ENCODE results near the gene EML1. TPM values are rescaled to one million over a fixed set of nuclear protein-coding genes. Genes with fewer than 3 reads are reported as not detected.
"Not testable (repeated sequence)": the region's sequence is repeated elsewhere in the genome, so short reads cannot be mapped to it uniquely, and the experiment has no call there.

EML1 gene
- total and polyA plus RNA-seq, 7 experiments from 2014 or later, result not detected

DNA sequence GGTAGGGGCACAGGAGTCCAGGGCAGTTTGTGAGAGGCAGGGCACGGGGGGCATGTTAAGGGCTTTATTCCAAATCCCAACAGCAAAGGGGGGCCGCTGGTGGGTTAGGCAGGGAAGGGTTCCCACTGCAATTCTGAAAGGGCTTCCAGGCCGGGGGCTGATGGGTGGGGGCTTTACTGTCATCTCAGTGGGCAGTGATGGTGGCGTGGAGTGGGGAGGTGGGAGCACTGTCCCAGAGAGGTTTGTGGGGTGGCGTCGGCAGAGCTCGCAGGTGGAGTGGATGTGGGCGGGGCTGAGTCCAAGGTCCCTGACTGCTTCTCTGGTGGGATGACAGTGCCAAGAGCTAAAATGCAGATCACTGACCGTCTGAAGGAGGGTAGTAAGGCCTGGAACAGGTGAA lies 150.4 kb downstream of the EML1 start:
- CTCF ChIA-PET, result no interaction called here
- peak overlapping the region in 1 of 10 donors; percentile 64 for H3K4me3 Mint-ChIP-seq
- no peak overlapping the region for H3K4me3 ChIP-seq (ENCODE audit: low read length)

DNA sequence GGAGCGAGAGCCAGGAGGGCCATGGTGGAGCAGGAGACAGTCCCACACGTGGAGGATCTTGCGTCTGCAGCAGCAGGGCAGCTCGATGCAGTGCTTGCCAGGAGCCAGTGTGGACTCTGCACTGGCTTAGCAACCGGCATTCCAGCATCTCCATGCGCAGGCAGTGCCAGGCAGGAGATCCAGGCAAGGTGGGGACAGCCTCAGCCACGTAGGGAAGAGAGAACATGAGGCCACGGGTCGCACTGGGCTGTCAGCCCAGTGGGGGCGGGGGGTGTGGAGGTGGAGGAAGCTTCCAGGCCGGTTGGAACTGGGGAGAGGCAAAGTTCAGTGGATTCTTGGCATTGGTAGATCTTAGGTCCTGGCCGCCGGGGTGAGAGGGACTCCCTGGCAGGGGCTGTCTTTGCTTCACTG lies 151.0 kb downstream of the EML1 start:
- H3K4me1 ChIP-seq (ENCODE audit: control insufficient read depth in 2 of 2, insufficient read depth in 2 of 2, low read length in 2 of 2), result peaks cover 4 to 6% of the 10 kb centered on the region in 2 donors
- no peak overlapping the region for H3K27ac ChIP-seq (ENCODE audit: low read depth, low read length)
- no peaks in the 10 kb centered on the region for H3K36me3 ChIP-seq (ENCODE audit: control insufficient read depth in 2 of 3, insufficient read depth in 3 of 3, low read length in 3 of 3)
- H3K27me3 Mint-ChIP-seq, result peaks cover 5 to 29% (median 15%) of the 10 kb centered on the region in 5 donors
- H3K9me3 Mint-ChIP-seq, result no peaks in the 10 kb centered on the region
- no peak overlapping the region for H3K4me3 ChIP-seq (ENCODE audit: low read length)
- peaks cover 3 to 18% (median 5%) of the 10 kb centered on the region in 7 donors for H3K4me1 Mint-ChIP-seq
- H3K9me3 ChIP-seq (ENCODE audit: control insufficient read depth in 2 of 3, low read length in 3 of 3), result no peaks in the 10 kb centered on the region
- H3K27me3 ChIP-seq (ENCODE audit: control insufficient read depth in 2 of 2, insufficient read depth in 2 of 2, low read length in 2 of 2), result peaks cover 0 to 8% of the 10 kb centered on the region in 2 donors
- intact Hi-C loops (cut with micrococcal nuclease), result no loop called here
- POLR2A ChIA-PET, result no interaction called here
- CTCF ChIA-PET, result no interaction called here
- H3K36me3 Mint-ChIP-seq, result no peaks in the 10 kb centered on the region
- no peak overlapping the region for H3K27ac Mint-ChIP-seq
- no peak overlapping the region for H3K4me3 Mint-ChIP-seq
- no peak for DNase-seq
- ATAC-seq, result no peak

More for the DNA sequence above, 150.4 kb downstream of the EML1 start:
- peaks cover under 1 to 26% (median 15%) of the 10 kb centered on the region in 5 donors for H3K27me3 Mint-ChIP-seq
- peaks cover 3 to 18% (median 5%) of the 10 kb centered on the region in 7 donors for H3K4me1 Mint-ChIP-seq
- no peak overlapping the region for H3K27ac Mint-ChIP-seq
- POLR2A ChIA-PET, result no interaction called here
- DNase-seq (no peak), ATAC-seq (no peak)
- H3K27me3 ChIP-seq (ENCODE audit: control insufficient read depth in 2 of 2, insufficient read depth in 2 of 2, low read length in 2 of 2), result peaks cover 0 to 8% of the 10 kb centered on the region in 2 donors
- no peaks in the 10 kb centered on the region for H3K9me3 Mint-ChIP-seq
- H3K4me1 ChIP-seq (ENCODE audit: control insufficient read depth in 2 of 2, insufficient read depth in 2 of 2, low read length in 2 of 2), result peaks cover 4 to 6% of the 10 kb centered on the region in 2 donors
- H3K36me3 ChIP-seq (ENCODE audit: control insufficient read depth in 2 of 3, insufficient read depth in 3 of 3, low read length in 3 of 3), result no peaks in the 10 kb centered on the region
- no peaks in the 10 kb centered on the region for H3K9me3 ChIP-seq (ENCODE audit: control insufficient read depth in 2 of 3, low read length in 3 of 3)
- H3K27ac ChIP-seq (ENCODE audit: low read depth, low read length), result no peak overlapping the region
- intact Hi-C loops (cut with micrococcal nuclease), result no loop called here
- no peaks in the 10 kb centered on the region for H3K36me3 Mint-ChIP-seq

DNA sequence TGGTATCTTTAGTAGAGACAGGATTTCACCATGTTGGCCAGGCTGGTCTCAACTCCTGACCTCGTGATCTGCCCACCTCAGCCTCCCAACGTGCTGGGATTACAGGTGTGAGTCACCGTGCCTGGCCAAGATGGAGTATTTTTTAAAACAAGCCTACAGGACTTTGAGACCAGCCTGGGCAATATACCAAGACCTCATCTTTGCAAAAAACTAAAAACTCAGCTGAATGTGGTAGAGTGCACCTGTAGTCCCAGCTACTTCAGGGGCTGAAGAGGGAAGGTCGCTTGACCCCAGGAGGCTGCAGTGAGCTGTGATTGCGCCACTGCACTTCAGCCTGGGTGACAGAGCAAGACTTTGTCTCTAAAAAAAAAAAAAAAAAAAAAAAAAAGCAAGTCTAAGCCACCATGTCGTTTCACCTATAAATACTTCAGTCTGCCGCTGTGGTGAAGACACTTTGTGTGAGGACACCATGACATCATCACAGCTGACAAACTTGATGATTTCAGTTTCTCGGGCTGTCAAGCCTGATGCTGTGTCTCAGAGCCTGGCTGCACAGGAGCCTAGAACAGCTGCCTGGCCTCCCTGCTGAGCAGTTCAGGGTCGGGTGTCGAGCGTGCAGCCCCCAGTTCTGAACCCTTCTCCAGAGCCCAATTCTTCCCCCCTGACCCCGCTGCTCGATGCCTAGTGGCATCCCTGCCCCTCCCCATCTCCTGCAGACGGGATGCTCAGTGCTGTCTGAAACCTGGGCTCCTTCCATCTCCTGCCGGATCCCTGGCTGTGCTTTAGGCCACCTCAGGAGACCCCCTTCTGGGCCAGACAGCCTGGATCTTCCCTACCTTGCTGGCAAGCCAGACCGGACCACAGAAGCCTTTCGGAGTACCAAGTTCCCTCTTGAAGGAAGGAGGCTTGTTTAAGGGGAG lies 152.8 kb downstream of the EML1 start:
- peaks cover 0 to 8% of the 10 kb centered on the region in 2 donors for H3K27me3 ChIP-seq (ENCODE audit: control insufficient read depth in 2 of 2, insufficient read depth in 2 of 2, low read length in 2 of 2)
- no peak overlapping the region for H3K27ac Mint-ChIP-seq
- H3K4me3 ChIP-seq (ENCODE audit: low read length), result peak overlapping the region; percentile 21
- ChIA-PET POLR2A (interaction anchor here (1.1 kb wide), 1 partner anchor 17 kb away, joined by 3 read pairs; no protein-coding TSS in a partner anchor), CTCF (interaction anchor here (0.6 to 1.6 kb wide), 5 partner anchors 37 to 599 kb away, joined by 3 to 6 read pairs (median 4); no protein-coding TSS in a partner anchor)
- intact Hi-C loops (cut with micrococcal nuclease), result no loop called here
- peak overlapping the region in 8 of 10 donors; percentile 57 to 81 (median 74) for H3K4me3 Mint-ChIP-seq
- ATAC-seq (peak; percentile 15), DNase-seq (peak in 1 of 9 donors; percentile 7)
- H3K4me1 ChIP-seq (ENCODE audit: control insufficient read depth in 2 of 2, insufficient read depth in 2 of 2, low read length in 2 of 2), result peaks cover 4 to 6% of the 10 kb centered on the region in 2 donors
- H3K27ac ChIP-seq (ENCODE audit: low read depth, low read length), result no peak overlapping the region
- no peaks in the 10 kb centered on the region for H3K36me3 ChIP-seq (ENCODE audit: control insufficient read depth in 2 of 3, insufficient read depth in 3 of 3, low read length in 3 of 3)
- H3K27me3 Mint-ChIP-seq, result peaks cover 5 to 29% (median 15%) of the 10 kb centered on the region in 5 donors
- H3K4me1 Mint-ChIP-seq, result peaks cover 3 to 18% (median 5%) of the 10 kb centered on the region in 7 donors
- H3K9me3 Mint-ChIP-seq, result no peaks in the 10 kb centered on the region
- no peaks in the 10 kb centered on the region for H3K36me3 Mint-ChIP-seq
- H3K9me3 ChIP-seq (ENCODE audit: control insufficient read depth in 2 of 3, low read length in 3 of 3), result no peaks in the 10 kb centered on the region

DNA sequence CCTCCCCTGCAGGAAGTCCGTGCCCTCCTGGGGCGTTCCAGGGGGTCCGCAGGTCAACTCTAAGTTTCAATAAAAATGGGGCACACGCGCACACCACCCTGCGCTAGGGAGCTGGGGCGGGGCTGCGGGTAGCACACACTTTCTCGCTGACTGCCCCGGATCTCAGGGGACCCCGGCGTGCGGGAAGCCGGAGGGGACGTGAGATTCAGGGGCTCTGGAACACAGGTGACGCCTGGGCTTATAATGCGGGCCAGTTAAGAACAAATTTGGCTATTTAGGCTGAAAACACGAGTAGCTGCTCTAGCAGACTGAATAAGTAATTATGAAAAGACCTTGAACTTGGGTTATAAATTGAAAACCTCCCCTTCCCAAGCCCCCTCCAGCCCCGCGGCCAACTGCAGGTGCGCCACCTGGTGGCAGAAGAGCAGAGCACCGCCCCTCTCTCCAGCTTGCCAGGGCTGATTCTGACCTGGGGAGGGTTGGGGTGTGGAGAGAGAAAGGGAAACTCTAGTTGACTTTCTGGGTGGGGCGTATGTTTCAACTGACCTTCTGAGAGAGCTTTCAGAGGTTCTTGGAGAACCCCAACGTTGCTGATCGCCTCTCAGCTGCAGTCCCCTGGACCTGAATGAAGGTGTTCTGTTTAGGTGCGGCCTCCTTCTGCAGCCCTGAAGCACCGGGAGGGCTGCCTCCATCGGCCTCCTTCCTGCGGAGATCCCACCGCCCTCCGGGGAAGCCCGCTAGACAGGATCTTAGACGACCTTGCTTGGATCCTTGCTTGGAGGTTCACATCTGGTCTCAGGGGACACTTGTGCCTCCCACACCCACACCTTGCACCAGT lies 153.7 kb downstream of the EML1 start:
- Mint-ChIP-seq H3K27ac (no peak overlapping the region), H3K9me3 (no peaks in the 10 kb centered on the region), H3K4me3 (peak overlapping the region in 9 of 10 donors; percentile 57 to 81 (median 76)), H3K4me1 (peaks cover 3 to 18% (median 5%) of the 10 kb centered on the region in 7 donors), H3K36me3 (no peaks in the 10 kb centered on the region), H3K27me3 (peaks cover 5 to 29% (median 15%) of the 10 kb centered on the region in 5 donors)
- no peaks in the 10 kb centered on the region for H3K36me3 ChIP-seq (ENCODE audit: control insufficient read depth in 2 of 3, insufficient read depth in 3 of 3, low read length in 3 of 3)
- H3K27me3 ChIP-seq (ENCODE audit: control insufficient read depth in 2 of 2, insufficient read depth in 2 of 2, low read length in 2 of 2), result peaks cover 0 to 8% of the 10 kb centered on the region in 2 donors
- ChIA-PET POLR2A (interaction anchor here (1.1 kb wide), 1 partner anchor 18 kb away, joined by 3 read pairs; no protein-coding TSS in a partner anchor), CTCF (interaction anchor here (0.6 to 1.6 kb wide), 3 partner anchors 64 to 307 kb away, joined by 3 read pairs; no protein-coding TSS in a partner anchor)
- no peak overlapping the region for H3K27ac ChIP-seq (ENCODE audit: low read depth, low read length)
- ATAC-seq, result peak; percentile 83
- DNase-seq, result peak; percentile 20 to 66 (median 51)
- peaks cover 4 to 6% of the 10 kb centered on the region in 2 donors for H3K4me1 ChIP-seq (ENCODE audit: control insufficient read depth in 2 of 2, insufficient read depth in 2 of 2, low read length in 2 of 2)
- H3K9me3 ChIP-seq (ENCODE audit: control insufficient read depth in 2 of 3, low read length in 3 of 3), result no peaks in the 10 kb centered on the region
- H3K4me3 ChIP-seq (ENCODE audit: low read length), result peak overlapping the region; percentile 21
- intact Hi-C loops (cut with micrococcal nuclease), result no loop called here

DNA sequence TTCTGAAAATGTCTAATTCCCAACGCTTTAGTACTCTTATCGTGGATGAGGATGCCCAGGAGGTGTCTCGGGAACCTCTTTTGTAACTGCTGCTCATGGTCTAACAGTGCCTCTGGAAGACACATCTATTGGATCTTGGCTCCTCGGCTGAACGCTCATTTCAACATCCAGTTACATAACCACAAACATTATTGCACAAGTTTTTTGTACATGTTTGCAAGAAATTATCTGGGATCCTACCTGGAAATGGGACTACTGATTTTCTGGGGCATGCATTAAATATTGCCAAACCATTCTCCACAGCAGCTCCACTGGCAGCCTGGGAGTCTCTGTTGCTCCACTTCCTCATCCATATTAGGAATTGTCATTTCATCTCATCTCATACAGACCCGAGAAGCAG lies 154.5 kb downstream of the EML1 start:
- intact Hi-C loops (cut with micrococcal nuclease), result no loop called here
- no peak for ATAC-seq
- H3K27ac ChIP-seq (ENCODE audit: low read depth, low read length), result no peak overlapping the region
- H3K27me3 Mint-ChIP-seq, result peaks cover 5 to 29% (median 15%) of the 10 kb centered on the region in 5 donors
- DNase-seq, result no peak
- H3K9me3 ChIP-seq (ENCODE audit: control insufficient read depth in 2 of 3, low read length in 3 of 3), result no peaks in the 10 kb centered on the region
- H3K4me3 ChIP-seq (ENCODE audit: low read length), result no peak overlapping the region
- no peak overlapping the region for H3K27ac Mint-ChIP-seq
- peaks cover 3 to 18% (median 5%) of the 10 kb centered on the region in 7 donors for H3K4me1 Mint-ChIP-seq
- CTCF ChIA-PET, result interaction anchor here (1.2 kb wide), 1 partner anchor 306 kb away, joined by 3 read pairs; no protein-coding TSS in a partner anchor
- H3K27me3 ChIP-seq (ENCODE audit: control insufficient read depth in 2 of 2, insufficient read depth in 2 of 2, low read length in 2 of 2), result peaks cover 0 to 8% of the 10 kb centered on the region in 2 donors
- H3K4me1 ChIP-seq (ENCODE audit: control insufficient read depth in 2 of 2, insufficient read depth in 2 of 2, low read length in 2 of 2), result peaks cover 4 to 6% of the 10 kb centered on the region in 2 donors
- H3K4me3 Mint-ChIP-seq, result peak overlapping the region in 4 of 10 donors; percentile 19 to 57 (median 37)
- POLR2A ChIA-PET, result no interaction called here
- H3K9me3 Mint-ChIP-seq, result peaks cover 0 to under 1% (median 0%) of the 10 kb centered on the region in 11 donors
- no peaks in the 10 kb centered on the region for H3K36me3 Mint-ChIP-seq
- H3K36me3 ChIP-seq (ENCODE audit: control insufficient read depth in 2 of 3, insufficient read depth in 3 of 3, low read length in 3 of 3), result no peaks in the 10 kb centered on the region

DNA sequence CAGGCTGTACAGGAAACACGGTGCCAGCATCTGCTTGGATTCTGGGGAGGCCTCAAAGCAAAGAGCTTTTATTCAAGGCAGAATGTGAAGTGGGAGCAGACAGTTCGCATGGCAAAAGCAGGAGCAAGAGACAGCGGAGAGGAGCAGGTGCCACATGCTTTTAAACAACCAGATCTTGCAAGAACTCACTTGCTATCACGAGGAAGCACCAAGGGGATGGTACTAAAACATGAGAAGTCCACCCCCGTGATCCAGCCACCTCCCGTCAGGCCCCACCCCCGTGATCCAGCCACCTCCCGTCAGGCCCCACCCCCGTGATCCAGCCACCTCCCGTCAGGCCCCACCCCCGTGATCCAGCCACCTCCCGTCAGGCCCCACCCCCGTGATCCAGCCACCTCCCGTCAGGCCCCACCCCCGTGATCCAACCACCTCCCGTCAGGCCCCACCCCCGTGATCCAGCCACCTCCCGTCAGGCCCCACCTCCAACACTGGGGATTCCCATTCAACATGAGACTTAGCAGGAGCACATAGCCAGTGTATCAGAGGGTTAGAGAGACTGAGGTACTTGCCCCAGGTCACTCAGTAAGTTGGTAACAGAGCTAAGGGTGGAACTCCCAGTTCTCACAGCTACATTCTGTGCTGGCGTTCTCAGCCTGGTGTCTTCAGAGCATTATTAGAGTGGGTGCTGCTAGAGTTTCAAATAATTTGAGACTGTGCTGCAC lies 156.0 kb downstream of the EML1 start:
- Mint-ChIP-seq H3K27me3 (peaks cover 5 to 21% (median 15%) of the 10 kb centered on the region in 5 donors), H3K4me1 (peaks cover 3 to 18% (median 5%) of the 10 kb centered on the region in 7 donors)
- CTCF ChIA-PET, result interaction anchor here (0.6 kb wide), 1 partner anchor 44 kb away, joined by 3 read pairs; no protein-coding TSS in a partner anchor
- H3K4me1 ChIP-seq (ENCODE audit: control insufficient read depth in 2 of 2, insufficient read depth in 2 of 2, low read length in 2 of 2); H3K9me3 Mint-ChIP-seq; H3K4me3 Mint-ChIP-seq; intact Hi-C loops (cut with micrococcal nuclease); H3K36me3 Mint-ChIP-seq; H3K27ac Mint-ChIP-seq; POLR2A ChIA-PET; DNase-seq; H3K36me3 ChIP-seq (ENCODE audit: control insufficient read depth in 2 of 3, insufficient read depth in 3 of 3, low read length in 3 of 3); H3K27ac ChIP-seq (ENCODE audit: low read depth, low read length); ATAC-seq; H3K9me3 ChIP-seq (ENCODE audit: control insufficient read depth in 2 of 3, low read length in 3 of 3); H3K27me3 ChIP-seq (ENCODE audit: control insufficient read depth in 2 of 2, insufficient read depth in 2 of 2, low read length in 2 of 2); H3K4me3 ChIP-seq (ENCODE audit: low read length): not testable (repeated sequence)
